EH (cell line): ENCODE data around the gene TDRD1.

Experiments used
- DNase-seq: peaks from one replicate; pipeline ENCODE4 v3.0.0-alpha.2; 2015; ENCODE audit warnings: low read depth

TDRD1 gene

GRCh38 chr10:114239117-114239993 is 60.2 kb downstream of the TDRD1 start, which contains the start of gene VWA2:
TSS of gene VWA2 (plus strand) at chr10:114239254. CDS start at chr10:114248714, 9,460 bp downstream.
- no peak for DNase-seq

- DNase-seq = no peak
These were observed 60.8 kb downstream of the TDRD1 start for GRCh38 chr10:114239994-114240345.

- DNase-seq = no peak
These were observed 63.1 kb downstream of the TDRD1 start for GRCh38 chr10:114242235-114242634.

GRCh38 chr10:114243661-114244060 is 64.5 kb downstream of the TDRD1 start:
- peak; percentile 5 for DNase-seq

- no peak for DNase-seq
These were observed 65.0 kb downstream of the TDRD1 start for GRCh38 chr10:114244126-114244525.

GRCh38 chr10:114245121-114245791 is 66.1 kb downstream of the TDRD1 start:
- peak; percentile 16 for DNase-seq

- DNase-seq = no peak
These were observed 67.6 kb downstream of the TDRD1 start for GRCh38 chr10:114246679-114247305.

GRCh38 chr10:114250236-114250635 is 71.1 kb downstream of the TDRD1 start:
- no peak for DNase-seq

GRCh38 chr10:114250716-114251115 is 71.6 kb downstream of the TDRD1 start:
- no peak for DNase-seq

- DNase-seq = no peak
These were observed 72.9 kb downstream of the TDRD1 start for GRCh38 chr10:114252092-114252491.

GRCh38 chr10:114252883-114253282 is 73.7 kb downstream of the TDRD1 start:
- no peak for DNase-seq

GRCh38 chr10:114255227-114255626 is 76.1 kb downstream of the TDRD1 start:
- DNase-seq = no peak

- no peak for DNase-seq
These were observed 77.0 kb downstream of the TDRD1 start for GRCh38 chr10:114256008-114256765.

GRCh38 chr10:114256822-114257221 is 77.7 kb downstream of the TDRD1 start:
- peak; percentile 39 for DNase-seq

- no peak for DNase-seq
These were observed 78.3 kb downstream of the TDRD1 start for GRCh38 chr10:114257498-114257897.

GRCh38 chr10:114258274-114258840 is 79.2 kb downstream of the TDRD1 start:
- no peak for DNase-seq

GRCh38 chr10:114259824-114260223 is 80.7 kb downstream of the TDRD1 start:
- DNase-seq = peak; percentile 60

- DNase-seq = no peak
These were observed 81.2 kb downstream of the TDRD1 start for GRCh38 chr10:114260366-114260765.

- DNase-seq = peak; percentile 80
These were observed 81.9 kb downstream of the TDRD1 start for GRCh38 chr10:114261076-114261475.

- DNase-seq = no peak
These were observed 83.3 kb downstream of the TDRD1 start for GRCh38 chr10:114262496-114262895.

GRCh38 chr10:114265392-114266053 is 86.4 kb downstream of the TDRD1 start:
- DNase-seq = no peak
